NCI-H524 (cell line): ENCODE data around the gene SCN1A.

Source experiments
- DNase-seq, 2 experiments: peaks; one replicate each; lab custom pipeline; 2025; lab: John Stamatoyannopoulos, UW

Gene SCN1A

DNA sequence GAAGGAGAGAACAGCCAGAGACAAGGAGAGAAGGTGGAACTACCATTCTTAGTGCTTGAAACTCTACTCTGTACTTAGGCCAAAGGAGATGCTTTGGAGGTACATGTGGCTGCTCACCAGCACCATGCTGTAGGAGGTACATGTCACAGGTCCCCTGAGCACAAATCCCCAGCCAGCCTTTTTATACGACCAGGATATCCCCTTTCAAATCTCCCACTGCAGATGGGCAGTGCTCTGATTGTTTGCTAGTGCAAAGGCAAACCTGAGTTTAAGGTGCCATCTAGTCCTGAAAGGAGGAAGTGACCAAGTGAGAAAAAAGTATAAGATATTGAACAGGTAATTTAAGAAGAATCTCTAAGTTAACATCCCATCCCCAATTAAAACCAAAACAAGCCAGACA lies 157.2 kb downstream of the SCN1A start:
- DNase-seq: peak in 1 of 2 experiments; percentile 17

DNA sequence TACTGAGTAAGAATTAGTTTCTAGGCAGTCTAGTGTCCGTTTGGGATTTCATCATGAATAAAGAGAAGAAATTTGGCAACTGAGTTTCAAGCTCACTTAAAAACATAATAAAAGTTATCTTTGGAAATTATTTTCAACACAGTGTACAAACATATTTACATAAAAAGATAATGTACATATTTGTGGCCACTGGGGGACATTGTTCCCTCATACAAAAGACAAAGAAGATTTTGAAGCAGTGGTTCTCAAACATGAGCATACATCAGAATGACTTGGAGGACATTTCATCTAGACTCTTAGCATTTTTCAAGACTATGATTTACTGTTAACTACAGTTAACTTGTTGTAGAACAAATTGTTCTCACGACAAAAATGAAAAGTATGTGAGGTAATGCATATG lies 158.6 kb downstream of the SCN1A start:
- DNase-seq: peak in 1 of 2 experiments; percentile 53

DNA sequence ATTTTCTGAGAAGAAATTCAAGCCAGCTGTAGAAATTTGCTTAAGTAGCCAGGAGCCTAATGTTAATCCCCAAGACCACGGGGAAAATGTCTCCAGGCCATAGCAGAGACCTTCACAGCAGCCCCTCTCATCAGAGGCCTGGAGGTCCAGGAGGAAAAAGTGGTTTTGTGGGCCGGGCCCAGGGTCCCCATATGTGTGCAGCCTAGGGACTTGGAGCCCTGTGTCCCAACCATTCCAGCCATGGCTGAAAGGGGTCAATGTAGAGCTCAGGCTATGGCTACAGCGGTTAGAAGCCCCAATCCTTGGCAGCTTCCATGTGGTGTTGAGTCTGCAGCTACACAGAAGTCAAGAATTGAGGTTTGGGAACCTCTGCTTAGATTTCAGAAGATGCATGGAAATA lies 160.1 kb downstream of the SCN1A start:
- DNase-seq: no peak

DNA sequence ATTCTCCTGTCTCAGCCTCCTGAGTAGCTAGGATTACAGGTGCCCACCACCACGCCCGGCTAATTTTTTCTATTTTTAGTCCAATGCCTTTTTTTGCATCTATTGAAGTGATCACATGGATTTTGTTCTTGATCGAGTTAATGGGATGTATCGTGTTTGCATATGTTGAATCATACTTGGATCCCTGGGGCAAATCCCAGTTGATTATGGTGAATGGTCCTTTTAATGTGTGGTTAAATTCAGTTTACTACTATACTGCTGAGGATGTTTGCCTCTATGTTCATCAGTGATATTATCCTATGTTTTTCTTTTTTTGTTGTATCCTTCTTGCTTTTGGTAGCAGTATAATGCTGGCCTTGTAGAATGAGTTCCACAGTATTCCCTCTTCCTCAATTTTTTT lies 166.0 kb downstream of the SCN1A start:
- no peak for DNase-seq

GRCh38 chr2:165959371-165959770 lies 168.4 kb downstream of the SCN1A start:
- DNase-seq: no peak

DNA sequence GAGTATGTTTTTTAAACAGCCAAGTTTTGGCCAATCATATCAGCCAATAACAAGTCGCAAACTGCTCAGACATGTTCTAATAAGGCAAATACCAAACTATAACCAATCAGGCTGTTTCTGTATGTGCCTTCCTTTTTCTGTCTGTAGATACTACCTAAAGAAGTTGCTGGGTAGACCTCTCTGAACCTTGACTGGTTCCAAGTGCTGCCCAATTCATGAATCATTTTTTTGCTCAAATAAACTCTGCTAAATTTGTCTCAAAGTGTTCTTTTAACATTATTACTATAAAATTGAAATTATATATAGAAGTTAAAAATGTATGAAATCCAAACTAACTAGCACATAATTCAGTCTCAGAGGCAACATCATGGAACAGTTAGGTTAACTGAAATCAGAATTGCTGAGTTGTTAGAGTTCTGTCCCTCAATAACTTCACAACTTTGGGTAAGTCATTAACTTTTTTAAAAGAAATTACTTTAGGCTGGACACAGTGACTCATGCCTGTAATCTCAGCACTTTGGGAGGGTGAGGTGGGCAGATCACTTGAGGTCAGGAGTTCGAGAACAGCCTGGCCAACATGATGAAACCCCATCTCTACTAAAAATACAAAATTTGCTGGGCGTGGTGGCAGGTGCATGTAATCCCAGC lies 169.4 kb downstream of the SCN1A start:
- DNase-seq: no peak

DNA sequence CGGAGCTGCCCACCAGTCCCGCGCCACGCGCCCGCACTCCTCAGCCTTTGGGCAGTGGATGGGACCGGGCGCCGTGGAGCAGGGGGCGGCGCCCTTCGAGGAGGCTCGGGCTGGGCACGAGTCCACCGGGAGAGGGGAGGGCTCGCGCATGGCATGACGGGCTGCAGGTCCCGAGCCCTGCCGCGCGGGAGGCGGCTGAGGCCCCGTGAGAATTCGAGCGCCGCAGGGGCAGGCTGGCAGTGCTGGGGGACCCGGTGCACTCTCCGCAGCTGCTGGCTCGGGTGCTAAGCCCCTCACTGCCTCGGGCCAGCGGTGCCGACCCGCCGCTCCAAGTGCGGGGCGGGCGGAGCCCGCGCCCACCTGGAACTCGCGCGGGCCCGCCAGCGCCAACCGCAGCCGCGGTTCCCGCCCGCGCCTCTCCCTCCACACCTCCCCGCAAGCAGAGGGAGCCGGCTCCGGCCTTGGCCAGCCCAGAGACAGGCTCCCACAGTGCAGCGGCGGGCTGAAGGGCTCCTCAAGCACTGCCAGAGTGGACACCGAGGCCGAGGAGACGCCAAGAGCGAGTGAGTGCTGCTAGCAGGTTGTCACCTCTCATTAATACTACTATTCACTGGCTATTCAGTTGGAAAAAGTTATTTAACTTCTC lies 170.7 kb downstream of the SCN1A start:
- no peak for DNase-seq

- peak; percentile 92 to 98 for DNase-seq
Measured at GRCh38 chr2:165953655-165954606, 173.9 kb downstream of the SCN1A start, which contains the start of gene TTC21B. TTC21B (minus strand) TSS chr2:165953776; CDS start chr2:165953705, 71 bp downstream.

DNA sequence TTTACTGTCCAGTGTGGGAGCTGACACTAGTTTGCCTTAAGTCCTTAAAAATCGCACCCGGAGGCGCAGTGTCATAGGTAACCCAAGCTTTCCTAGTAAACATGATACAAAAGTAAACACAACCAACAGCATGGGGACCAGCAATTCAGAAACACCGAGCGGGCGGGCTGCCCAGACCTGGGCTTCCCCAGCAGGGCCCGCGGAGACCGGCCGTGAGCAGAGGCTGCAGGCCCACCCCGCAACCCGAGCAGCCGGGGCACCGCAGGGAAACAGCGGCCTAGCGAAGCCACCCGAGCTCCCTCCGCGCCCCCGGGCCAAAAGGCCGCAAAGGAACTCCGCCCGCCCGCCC lies 174.5 kb downstream of the SCN1A start:
- DNase-seq: peak in 1 of 2 experiments; percentile 35

- peak in 1 of 2 experiments; percentile 20 for DNase-seq
Measured at GRCh38 chr2:165952741-165953211, 175.0 kb downstream of the SCN1A start.

DNA sequence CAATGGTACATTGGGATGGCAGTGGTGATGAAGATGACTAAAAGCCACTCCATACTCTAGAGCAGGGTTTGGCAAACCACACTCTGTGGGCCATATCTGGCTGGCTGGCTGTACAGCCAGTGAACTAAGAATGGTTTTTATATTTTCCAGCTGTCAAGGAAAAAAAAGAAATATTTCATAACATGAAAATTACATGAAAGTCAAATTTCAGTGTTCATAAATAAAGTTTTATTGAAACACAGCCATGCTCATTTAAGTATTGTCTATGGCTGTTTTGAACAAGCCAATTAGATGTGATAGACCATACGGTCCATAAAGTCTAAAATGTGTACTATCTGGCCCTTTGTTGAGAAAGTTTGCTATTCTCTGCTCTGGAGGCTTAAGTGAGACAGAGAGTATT lies 175.7 kb downstream of the SCN1A start:
- DNase-seq: no peak

GRCh38 chr2:165950438-165950837 lies 177.4 kb downstream of the SCN1A start:
- DNase-seq: no peak

- no peak for DNase-seq
Measured at GRCh38 chr2:165941827-165942226, 186.0 kb downstream of the SCN1A start.

DNA sequence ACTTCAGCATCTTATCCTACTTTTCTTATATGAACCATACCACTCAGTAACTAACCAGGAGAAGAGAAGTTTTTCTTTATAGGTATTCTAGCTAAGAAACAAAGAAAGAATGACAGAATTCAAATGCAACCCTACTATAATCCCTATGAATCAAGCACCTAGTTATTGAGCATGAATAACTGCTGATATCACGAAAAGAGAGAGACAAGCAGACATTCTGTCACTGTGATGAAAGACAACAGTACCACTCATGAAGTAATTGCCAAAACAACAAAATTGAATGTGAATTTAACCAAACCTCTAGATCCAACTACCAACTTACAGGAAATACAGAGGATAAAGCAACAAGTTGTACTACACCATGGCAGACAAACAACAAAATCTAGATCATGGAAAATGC lies 189.6 kb downstream of the SCN1A start:
- DNase-seq: no peak
